CD14-positive monocyte (primary cell): Measurements from ENCODE around the gene GTPBP10. TPM values are rescaled to one million over a fixed set of nuclear protein-coding genes. Genes with fewer than 3 reads are reported as not detected.

Experiments
- DNase-seq, 3 donors: peaks; one replicate each; pipeline ENCODE4 v3.0.0-alpha.2; 2011 to 2022
- H2AFZ ChIP-seq: 2 replicates; pipeline ENCODE4 v1.6.0; 2012; ENCODE audit warnings: mild to moderate bottlenecking, low read depth, low read length, inconsistent platforms; ENCODE audit not compliant: insufficient read depth, poor library complexity, severe bottlenecking
- H3K27ac ChIP-seq, 2 donors: 1 replicate in 1 of 2; 2 replicates in 1 of 2; pipeline ENCODE4 v1.5.1; 2012 to 2013; ENCODE audit warnings: low read length in 2 of 2, control low read depth in 1 of 2, inconsistent platforms in 1 of 2, low read depth in 1 of 2, mild to moderate bottlenecking in 1 of 2
- H3K27me3 ChIP-seq, 2 donors: one replicate each; pipeline versions ENCODE4 v1.6.0 to v1.6.1; 2011 to 2013; ENCODE audit warnings: low read length in 2 of 2; ENCODE audit not compliant: control insufficient read depth in 2 of 2, insufficient read depth in 2 of 2
- H3K36me3 ChIP-seq, 2 donors: replicated peaks in 1 of 2; 1 replicate in 1 of 2; 2 replicates in 1 of 2; pipeline versions ENCODE4 v1.5.1 to v1.6.1; 2012 to 2013; ENCODE audit warnings: low read length in 2 of 2, control low read depth in 1 of 2, inconsistent platforms in 1 of 2, mild to moderate bottlenecking in 1 of 2; ENCODE audit not compliant: insufficient read depth in 2 of 2, control insufficient read depth in 1 of 2
- H3K4me1 ChIP-seq, 2 donors: 1 replicate in 1 of 2; 2 replicates in 1 of 2; pipeline versions ENCODE4 v1.5.1 to v1.6.1; 2012 to 2013; ENCODE audit warnings: low read length in 2 of 2, control low read depth in 1 of 2, inconsistent platforms in 1 of 2, mild to moderate bottlenecking in 1 of 2, moderate library complexity in 1 of 2; ENCODE audit not compliant: insufficient read depth in 2 of 2, control insufficient read depth in 1 of 2
- H3K4me2 ChIP-seq: replicated peaks from 2 replicates; pipeline ENCODE3; 2012; ENCODE audit warnings: low read length, moderate library complexity, mild to moderate bottlenecking; ENCODE audit not compliant: poor library complexity, severe bottlenecking; ENCODE audit errors: extremely low read depth
- H3K4me3 ChIP-seq, 3 experiments: fragments of 200-600 bp in 1 of 3; sonication (generic) in 1 of 3; replicated peaks in 1 of 3; 1 replicate in 2 of 3; 2 replicates in 1 of 3; pipeline ENCODE4 v1.5.1; 2011 to 2013; ENCODE audit warnings: low read length in 3 of 3, mild to moderate bottlenecking in 3 of 3, control low read depth in 2 of 3, low read depth in 2 of 3, inconsistent platforms in 1 of 3, moderate library complexity in 1 of 3
- H3K79me2 ChIP-seq: 2 replicates; pipeline ENCODE4 v1.6.0; 2012; ENCODE audit warnings: mild to moderate bottlenecking, control low read depth, inconsistent platforms, low read length, moderate library complexity; ENCODE audit not compliant: insufficient read depth
- H3K9ac ChIP-seq: 2 replicates; pipeline ENCODE4 v1.6.0; 2017; ENCODE audit warnings: low read length, mild to moderate bottlenecking; ENCODE audit not compliant: insufficient read depth, poor library complexity, severe bottlenecking
- H3K9me3 ChIP-seq, 2 donors: replicated peaks in 1 of 2; 1 replicate in 1 of 2; 2 replicates in 1 of 2; pipeline versions ENCODE4 v1.5.1 to v1.6.1; 2012 to 2013; ENCODE audit warnings: low read length in 2 of 2, control low read depth in 1 of 2; ENCODE audit not compliant: control insufficient read depth in 1 of 2, insufficient read depth in 1 of 2
- H4K20me1 ChIP-seq: 2 replicates; pipeline ENCODE4 v1.6.0; 2012; ENCODE audit warnings: mild to moderate bottlenecking, low read length, control low read depth, moderate library complexity; ENCODE audit not compliant: insufficient read depth
- H3K27ac Mint-ChIP-seq, 7 donors: one replicate each; pipeline ENCODE4 v1.8.0; 2020; ENCODE audit warnings: mild to moderate bottlenecking in 7 of 7, mixed read lengths in 7 of 7, moderate library complexity in 6 of 7, inconsistent platforms in 2 of 7
- H3K27me3 Mint-ChIP-seq, 3 donors: one replicate each; pipeline ENCODE4 v1.8.0; 2021 to 2022; ENCODE audit warnings: low read depth in 3 of 3, mild to moderate bottlenecking in 3 of 3, mixed read lengths in 3 of 3, moderate library complexity in 3 of 3, inconsistent platforms in 1 of 3
- H3K36me3 Mint-ChIP-seq, 2 donors: one replicate each; pipeline ENCODE4 v1.8.0; 2020; ENCODE audit warnings: mixed read lengths in 2 of 2, inconsistent platforms in 1 of 2, mild to moderate bottlenecking in 1 of 2
- H3K4me1 Mint-ChIP-seq: one replicate; pipeline ENCODE4 v1.8.0; 2020; ENCODE audit warnings: mild to moderate bottlenecking, mixed read lengths
- H3K4me3 Mint-ChIP-seq, 2 donors: one replicate each; pipeline ENCODE4 v1.8.0; 2020; ENCODE audit warnings: mild to moderate bottlenecking in 2 of 2, mixed read lengths in 2 of 2, moderate library complexity in 1 of 2
- H3K9me3 Mint-ChIP-seq, 7 donors: one replicate each; pipeline ENCODE4 v1.8.0; 2020 to 2022; ENCODE audit warnings: mixed read lengths in 7 of 7, mild to moderate bottlenecking in 6 of 7, moderate library complexity in 6 of 7, inconsistent platforms in 2 of 7
- WGBS: methylation state at CpG from one replicate; pipeline ENCODE4 v1.1.5; 2013; ENCODE audit warnings: missing lambda C conversion rate; ENCODE audit not compliant: insufficient coverage; 5-methylcytosine and 5-hydroxymethylcytosine counted together
- intact Hi-C, 2 donors: fragments of 100-400 bp; cut with micrococcal nuclease; formaldehyde crosslinking; loops; one replicate each; pipeline versions ENCODE4 v1.15.0 to v1.15.1; 2023
- polyA plus RNA-seq, 3 donors: library from polyadenylated mRNA; depleted of rRNA in 1 of 3; unstranded in 2 of 3; stranded (reverse) in 1 of 3; fragments of 300-500 nt in 2 of 3; fragments of >200 nt in 1 of 3; fragmentation: Illumina TruSeq in 2 of 3; gene quantifications; 1 replicate in 2 of 3; 2 replicates in 1 of 3; pipeline ENCODE4 v1.2.3, GENCODE V29; 2012 to 2021
- TF ChIP-seq, protein P1 (sequence below): fragments of 200-600 bp; IDR thresholded peaks from one replicate; pipeline ENCODE4 v1.8.0; 2022; ENCODE audit warnings: antibody characterized with exemption, mild to moderate bottlenecking

The GTPBP10 gene
- polyA plus RNA-seq, 3 donors = 7.0 to 12.2 (median 10.4) TPM

DNA sequence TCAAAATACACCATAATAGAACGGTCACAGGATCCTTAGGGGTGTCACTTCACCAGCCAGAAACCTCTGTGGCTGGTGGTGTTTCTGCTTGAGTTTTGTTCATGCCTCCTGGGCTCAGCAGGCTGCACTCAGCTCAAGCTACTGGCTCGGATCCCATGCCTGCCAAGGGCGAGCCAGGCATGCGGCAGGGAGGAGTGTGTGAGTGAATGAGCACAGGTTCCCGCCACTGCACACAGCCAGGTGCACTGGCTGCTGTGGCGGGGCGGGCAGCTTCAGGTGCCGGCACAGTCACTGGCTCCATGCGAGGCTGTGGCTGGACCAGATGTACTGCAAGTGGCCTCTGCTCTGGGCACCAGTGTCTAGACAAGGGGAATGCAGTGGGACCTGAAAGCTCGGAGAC is 86.2 kb downstream of the GTPBP10 start:
- 84% methylated on average over 9 of the region's 10 CpGs for WGBS
- Histone ChIP-seq H4K20me1 (no peaks in the 10 kb centered on the region), H3K9me3 (peaks cover 16 to 20% of the 10 kb centered on the region in 2 donors), H3K4me1 (no peaks in the 10 kb centered on the region), H3K9ac (no peak overlapping the region), H3K36me3 (no peaks in the 10 kb centered on the region), H3K27ac (no peak overlapping the region), H3K27me3 (no peaks in the 10 kb centered on the region), H2AFZ (no peak overlapping the region), H3K4me3 (no peak overlapping the region), H3K79me2 (no peaks in the 10 kb centered on the region), H3K4me2 (no peak overlapping the region)
- Mint-ChIP-seq H3K4me1 (no peaks in the 10 kb centered on the region), H3K4me3 (no peak overlapping the region), H3K27me3 (peaks cover 2 to 8% (median 5%) of the 10 kb centered on the region in 3 donors), H3K9me3 (peaks cover 17 to 25% (median 18%) of the 10 kb centered on the region in 7 donors), H3K27ac (no peak overlapping the region), H3K36me3 (no peaks in the 10 kb centered on the region)
- no peak for DNase-seq
- intact Hi-C loops = no loop called here
- TF ChIP-seq, protein P1, sequence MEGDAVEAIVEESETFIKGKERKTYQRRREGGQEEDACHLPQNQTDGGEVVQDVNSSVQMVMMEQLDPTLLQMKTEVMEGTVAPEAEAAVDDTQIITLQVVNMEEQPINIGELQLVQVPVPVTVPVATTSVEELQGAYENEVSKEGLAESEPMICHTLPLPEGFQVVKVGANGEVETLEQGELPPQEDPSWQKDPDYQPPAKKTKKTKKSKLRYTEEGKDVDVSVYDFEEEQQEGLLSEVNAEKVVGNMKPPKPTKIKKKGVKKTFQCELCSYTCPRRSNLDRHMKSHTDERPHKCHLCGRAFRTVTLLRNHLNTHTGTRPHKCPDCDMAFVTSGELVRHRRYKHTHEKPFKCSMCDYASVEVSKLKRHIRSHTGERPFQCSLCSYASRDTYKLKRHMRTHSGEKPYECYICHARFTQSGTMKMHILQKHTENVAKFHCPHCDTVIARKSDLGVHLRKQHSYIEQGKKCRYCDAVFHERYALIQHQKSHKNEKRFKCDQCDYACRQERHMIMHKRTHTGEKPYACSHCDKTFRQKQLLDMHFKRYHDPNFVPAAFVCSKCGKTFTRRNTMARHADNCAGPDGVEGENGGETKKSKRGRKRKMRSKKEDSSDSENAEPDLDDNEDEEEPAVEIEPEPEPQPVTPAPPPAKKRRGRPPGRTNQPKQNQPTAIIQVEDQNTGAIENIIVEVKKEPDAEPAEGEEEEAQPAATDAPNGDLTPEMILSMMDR = no peak

DNA sequence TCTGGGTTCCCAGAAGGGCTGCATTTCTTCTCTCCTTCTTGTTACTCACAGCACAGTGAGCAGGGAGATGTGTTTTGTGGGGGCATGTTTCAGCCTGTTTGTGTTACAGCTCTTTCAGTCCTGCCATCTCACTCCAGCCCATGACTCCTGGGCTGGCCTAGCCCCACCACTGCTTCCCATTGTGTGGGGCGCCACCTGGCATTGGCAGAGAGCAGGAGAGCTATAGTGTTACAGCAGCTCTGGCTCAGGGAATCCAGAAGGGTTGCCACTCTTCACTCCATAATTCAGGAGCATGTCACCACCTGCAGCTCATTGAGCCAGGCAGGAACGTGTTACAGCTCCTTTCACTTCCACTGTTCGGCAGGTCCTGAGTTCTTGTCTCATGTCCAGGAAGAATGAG is 86.7 kb downstream of the GTPBP10 start:
- intact Hi-C loops = no loop called here
- no peaks in the 10 kb centered on the region for H3K4me1 ChIP-seq
- Mint-ChIP-seq H3K27ac (no peak overlapping the region), H3K4me3 (no peak overlapping the region), H3K4me1 (no peaks in the 10 kb centered on the region), H3K9me3 (peaks cover 17 to 25% (median 18%) of the 10 kb centered on the region in 7 donors), H3K36me3 (no peaks in the 10 kb centered on the region), H3K27me3 (peaks cover 2 to 8% (median 5%) of the 10 kb centered on the region in 3 donors)
- TF ChIP-seq, protein P1 = no peak
- no peak overlapping the region for H3K27ac ChIP-seq
- H3K9ac ChIP-seq = no peak overlapping the region
- DNase-seq = no peak
- H3K36me3 ChIP-seq = no peaks in the 10 kb centered on the region
- peaks cover 16 to 20% of the 10 kb centered on the region in 2 donors for H3K9me3 ChIP-seq
- H3K27me3 ChIP-seq = no peaks in the 10 kb centered on the region
- H3K4me2 ChIP-seq = no peak overlapping the region
- 97% methylated on average over 3 of the region's 3 CpGs for WGBS
- no peak overlapping the region for H3K4me3 ChIP-seq
- no peak overlapping the region for H2AFZ ChIP-seq
- no peaks in the 10 kb centered on the region for H4K20me1 ChIP-seq
- H3K79me2 ChIP-seq = no peaks in the 10 kb centered on the region

Other genes with a start within 250 kb of the GTPBP10 start
- not detected for gene STEAP1, start 192.2 kb upstream of the GTPBP10 start, polyA plus RNA-seq
- not detected for gene STEAP2, start 135.0 kb upstream of the GTPBP10 start, polyA plus RNA-seq
- gene CFAP69, start 101.5 kb upstream of the GTPBP10 start, polyA plus RNA-seq = not detected
- not detected for gene FAM237B, start 25.4 kb upstream of the GTPBP10 start, polyA plus RNA-seq
- under 1 TPM; 0.32 to 0.99 (median 0.60) TPM for gene CLDN12, start 56.7 kb downstream of the GTPBP10 start, polyA plus RNA-seq
- gene PTTG1IP2, start 122.9 kb downstream of the GTPBP10 start, polyA plus RNA-seq = not detected
- gene CDK14, start 249.6 kb downstream of the GTPBP10 start, polyA plus RNA-seq = 1 to 10 TPM; 1.7 to 2.5 (median 2.1) TPM